ENCODE data around the gene CLIP4.

CLIP4 gene

GRCh38 chr2:29182334-29182733 lies 67.1 kb downstream of the CLIP4 start:
- H2AFZ ChIP-seq (ENCODE audit: low read depth, low read length) = no peak overlapping the region
- no peaks in the 10 kb centered on the region for H4K20me1 ChIP-seq (ENCODE audit: insufficient read depth, low read length)
- H3K9me3 ChIP-seq (ENCODE audit: insufficient read depth, low read length, severe bottlenecking) = no peaks in the 10 kb centered on the region
- no peak overlapping the region for H3K9ac ChIP-seq (ENCODE audit: low read depth, low read length)
- DNase-seq (no peak), ATAC-seq (ENCODE audit: insufficient read depth, low read depth) (no peak)
- no peaks in the 10 kb centered on the region for H3K79me2 ChIP-seq (ENCODE audit: insufficient read depth, low read length)
- no peak overlapping the region for H3K4me2 ChIP-seq (ENCODE audit: insufficient read depth, low read length)
- H3K4me3 ChIP-seq (ENCODE audit: low read depth in 1 of 2, low read length in 2 of 2) = no peak overlapping the region
- no peaks in the 10 kb centered on the region for H3K36me3 ChIP-seq (ENCODE audit: insufficient read depth, low read length)
- H3K27ac ChIP-seq (ENCODE audit: low read length) = no peak overlapping the region
- no peaks in the 10 kb centered on the region for H3K27me3 ChIP-seq (ENCODE audit: insufficient read depth, low read length, poor library complexity)
- TF ChIP-seq, protein P1, sequence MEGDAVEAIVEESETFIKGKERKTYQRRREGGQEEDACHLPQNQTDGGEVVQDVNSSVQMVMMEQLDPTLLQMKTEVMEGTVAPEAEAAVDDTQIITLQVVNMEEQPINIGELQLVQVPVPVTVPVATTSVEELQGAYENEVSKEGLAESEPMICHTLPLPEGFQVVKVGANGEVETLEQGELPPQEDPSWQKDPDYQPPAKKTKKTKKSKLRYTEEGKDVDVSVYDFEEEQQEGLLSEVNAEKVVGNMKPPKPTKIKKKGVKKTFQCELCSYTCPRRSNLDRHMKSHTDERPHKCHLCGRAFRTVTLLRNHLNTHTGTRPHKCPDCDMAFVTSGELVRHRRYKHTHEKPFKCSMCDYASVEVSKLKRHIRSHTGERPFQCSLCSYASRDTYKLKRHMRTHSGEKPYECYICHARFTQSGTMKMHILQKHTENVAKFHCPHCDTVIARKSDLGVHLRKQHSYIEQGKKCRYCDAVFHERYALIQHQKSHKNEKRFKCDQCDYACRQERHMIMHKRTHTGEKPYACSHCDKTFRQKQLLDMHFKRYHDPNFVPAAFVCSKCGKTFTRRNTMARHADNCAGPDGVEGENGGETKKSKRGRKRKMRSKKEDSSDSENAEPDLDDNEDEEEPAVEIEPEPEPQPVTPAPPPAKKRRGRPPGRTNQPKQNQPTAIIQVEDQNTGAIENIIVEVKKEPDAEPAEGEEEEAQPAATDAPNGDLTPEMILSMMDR (IDR thresholded peaks at IDR 0.05; ENCODE audit: borderline replicate concordance, extremely low read depth, low read length, poor library complexity, severe bottlenecking) = no peak
- no peak for TF ChIP-seq EZH2 (IDR thresholded peaks at IDR 0.05; ENCODE audit: borderline replicate concordance, low read depth, low read length, severe bottlenecking)
- no peaks in the 10 kb centered on the region for H3K4me1 ChIP-seq (ENCODE audit: insufficient read depth, low read length)

- Histone ChIP-seq H3K36me3 (ENCODE audit: insufficient read depth, low read length) (no peaks in the 10 kb centered on the region), H3K4me2 (ENCODE audit: insufficient read depth, low read length) (no peak overlapping the region), H4K20me1 (ENCODE audit: insufficient read depth, low read length) (no peaks in the 10 kb centered on the region), H3K4me1 (ENCODE audit: insufficient read depth, low read length) (no peaks in the 10 kb centered on the region), H3K9ac (ENCODE audit: low read depth, low read length) (no peak overlapping the region), H3K27me3 (ENCODE audit: insufficient read depth, low read length, poor library complexity) (no peaks in the 10 kb centered on the region), H3K79me2 (ENCODE audit: insufficient read depth, low read length) (no peaks in the 10 kb centered on the region), H2AFZ (ENCODE audit: low read depth, low read length) (no peak overlapping the region), H3K9me3 (ENCODE audit: insufficient read depth, low read length, severe bottlenecking) (no peaks in the 10 kb centered on the region), H3K4me3 (ENCODE audit: low read depth in 1 of 2, low read length in 2 of 2) (no peak overlapping the region), H3K27ac (ENCODE audit: low read length) (no peak overlapping the region)
- TF ChIP-seq, protein P1 (IDR thresholded peaks at IDR 0.05; ENCODE audit: borderline replicate concordance, extremely low read depth, low read length, poor library complexity, severe bottlenecking) = no peak
- no peak for TF ChIP-seq EZH2 (IDR thresholded peaks at IDR 0.05; ENCODE audit: borderline replicate concordance, low read depth, low read length, severe bottlenecking)
- ATAC-seq (ENCODE audit: insufficient read depth, low read depth) (no peak), DNase-seq (no peak)
These were observed 67.7 kb downstream of the CLIP4 start for GRCh38 chr2:29182920-29183319.

DNA sequence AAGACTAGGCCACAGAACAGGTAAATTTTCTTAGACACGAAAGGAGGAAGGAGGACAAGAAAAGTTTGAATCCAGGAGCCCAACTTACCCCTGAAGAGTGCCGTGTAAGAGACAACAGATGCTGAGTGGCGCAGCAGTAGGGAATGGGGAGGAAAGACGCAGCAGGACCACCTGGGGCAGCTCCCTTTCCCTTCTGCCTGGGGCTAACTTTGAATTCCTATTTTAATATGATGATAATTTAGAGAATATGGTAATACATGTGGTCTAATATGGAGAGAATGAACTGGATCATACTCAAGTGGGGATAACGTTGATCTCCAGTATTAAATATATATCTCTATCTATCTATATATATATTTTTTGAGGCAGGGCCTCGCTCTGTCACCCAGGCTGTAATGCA lies 69.3 kb downstream of the CLIP4 start:
- Histone ChIP-seq H2AFZ (ENCODE audit: low read depth, low read length) (no peak overlapping the region), H3K9ac (ENCODE audit: low read depth, low read length) (no peak overlapping the region), H3K4me2 (ENCODE audit: insufficient read depth, low read length) (no peak overlapping the region), H3K4me1 (ENCODE audit: insufficient read depth, low read length) (no peaks in the 10 kb centered on the region), H4K20me1 (ENCODE audit: insufficient read depth, low read length) (no peaks in the 10 kb centered on the region), H3K79me2 (ENCODE audit: insufficient read depth, low read length) (no peaks in the 10 kb centered on the region), H3K27ac (ENCODE audit: low read length) (no peak overlapping the region), H3K9me3 (ENCODE audit: insufficient read depth, low read length, severe bottlenecking) (no peaks in the 10 kb centered on the region), H3K27me3 (ENCODE audit: insufficient read depth, low read length, poor library complexity) (no peaks in the 10 kb centered on the region), H3K4me3 (ENCODE audit: low read depth in 1 of 2, low read length in 2 of 2) (no peak overlapping the region), H3K36me3 (ENCODE audit: insufficient read depth, low read length) (no peaks in the 10 kb centered on the region)
- ATAC-seq (ENCODE audit: insufficient read depth, low read depth) (no peak), DNase-seq (no peak)
- TF ChIP-seq, protein P1 (IDR thresholded peaks at IDR 0.05; ENCODE audit: borderline replicate concordance, extremely low read depth, low read length, poor library complexity, severe bottlenecking) = no peak
- no peak for TF ChIP-seq EZH2 (IDR thresholded peaks at IDR 0.05; ENCODE audit: borderline replicate concordance, low read depth, low read length, severe bottlenecking)

GRCh38 chr2:29186817-29187216 lies 71.6 kb downstream of the CLIP4 start:
- no peak for DNase-seq
- no peak overlapping the region for H3K9ac ChIP-seq (ENCODE audit: low read depth, low read length)
- no peaks in the 10 kb centered on the region for H4K20me1 ChIP-seq (ENCODE audit: insufficient read depth, low read length)
- H3K4me1 ChIP-seq (ENCODE audit: insufficient read depth, low read length) = no peaks in the 10 kb centered on the region
- no peak overlapping the region for H2AFZ ChIP-seq (ENCODE audit: low read depth, low read length)
- H3K4me3 ChIP-seq (ENCODE audit: low read depth in 1 of 2, low read length in 2 of 2) = no peak overlapping the region
- no peak overlapping the region for H3K4me2 ChIP-seq (ENCODE audit: insufficient read depth, low read length)
- no peak for ATAC-seq (ENCODE audit: insufficient read depth, low read depth)
- no peak overlapping the region for H3K27ac ChIP-seq (ENCODE audit: low read length)
- no peak for TF ChIP-seq EZH2 (IDR thresholded peaks at IDR 0.05; ENCODE audit: borderline replicate concordance, low read depth, low read length, severe bottlenecking)
- TF ChIP-seq, protein P1 (IDR thresholded peaks at IDR 0.05; ENCODE audit: borderline replicate concordance, extremely low read depth, low read length, poor library complexity, severe bottlenecking) = no peak
- no peaks in the 10 kb centered on the region for H3K27me3 ChIP-seq (ENCODE audit: insufficient read depth, low read length, poor library complexity)
- no peaks in the 10 kb centered on the region for H3K9me3 ChIP-seq (ENCODE audit: insufficient read depth, low read length, severe bottlenecking)
- no peaks in the 10 kb centered on the region for H3K36me3 ChIP-seq (ENCODE audit: insufficient read depth, low read length)
- no peaks in the 10 kb centered on the region for H3K79me2 ChIP-seq (ENCODE audit: insufficient read depth, low read length)

Measured in DND-41 (cell line).